ENCODE measurements around the gene NUCKS1.

DNA sequence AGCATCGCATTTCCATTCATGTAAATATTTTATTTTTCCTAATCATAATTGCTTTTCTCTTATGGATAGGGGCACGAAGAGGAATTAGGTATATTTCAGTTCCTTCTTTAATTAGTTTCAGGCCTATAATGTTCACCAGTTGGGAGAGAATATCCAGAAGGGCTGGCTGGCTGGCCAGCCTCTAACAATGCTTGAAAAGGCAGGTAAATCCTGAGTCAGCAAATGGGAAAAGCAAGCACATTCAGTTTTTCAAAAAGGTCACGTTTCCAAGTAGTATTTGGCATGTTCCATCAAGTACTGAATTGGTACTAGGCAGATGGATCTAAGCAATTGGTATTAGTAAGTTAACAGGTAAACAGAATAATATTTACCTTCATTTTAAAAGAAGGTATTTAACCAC lies 17.3 kb upstream of the NUCKS1 start:
- TF ChIP-seq, protein P1, sequence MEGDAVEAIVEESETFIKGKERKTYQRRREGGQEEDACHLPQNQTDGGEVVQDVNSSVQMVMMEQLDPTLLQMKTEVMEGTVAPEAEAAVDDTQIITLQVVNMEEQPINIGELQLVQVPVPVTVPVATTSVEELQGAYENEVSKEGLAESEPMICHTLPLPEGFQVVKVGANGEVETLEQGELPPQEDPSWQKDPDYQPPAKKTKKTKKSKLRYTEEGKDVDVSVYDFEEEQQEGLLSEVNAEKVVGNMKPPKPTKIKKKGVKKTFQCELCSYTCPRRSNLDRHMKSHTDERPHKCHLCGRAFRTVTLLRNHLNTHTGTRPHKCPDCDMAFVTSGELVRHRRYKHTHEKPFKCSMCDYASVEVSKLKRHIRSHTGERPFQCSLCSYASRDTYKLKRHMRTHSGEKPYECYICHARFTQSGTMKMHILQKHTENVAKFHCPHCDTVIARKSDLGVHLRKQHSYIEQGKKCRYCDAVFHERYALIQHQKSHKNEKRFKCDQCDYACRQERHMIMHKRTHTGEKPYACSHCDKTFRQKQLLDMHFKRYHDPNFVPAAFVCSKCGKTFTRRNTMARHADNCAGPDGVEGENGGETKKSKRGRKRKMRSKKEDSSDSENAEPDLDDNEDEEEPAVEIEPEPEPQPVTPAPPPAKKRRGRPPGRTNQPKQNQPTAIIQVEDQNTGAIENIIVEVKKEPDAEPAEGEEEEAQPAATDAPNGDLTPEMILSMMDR (IDR thresholded peaks at IDR 0.05), result no peak
- TF ChIP-seq, protein P2, sequence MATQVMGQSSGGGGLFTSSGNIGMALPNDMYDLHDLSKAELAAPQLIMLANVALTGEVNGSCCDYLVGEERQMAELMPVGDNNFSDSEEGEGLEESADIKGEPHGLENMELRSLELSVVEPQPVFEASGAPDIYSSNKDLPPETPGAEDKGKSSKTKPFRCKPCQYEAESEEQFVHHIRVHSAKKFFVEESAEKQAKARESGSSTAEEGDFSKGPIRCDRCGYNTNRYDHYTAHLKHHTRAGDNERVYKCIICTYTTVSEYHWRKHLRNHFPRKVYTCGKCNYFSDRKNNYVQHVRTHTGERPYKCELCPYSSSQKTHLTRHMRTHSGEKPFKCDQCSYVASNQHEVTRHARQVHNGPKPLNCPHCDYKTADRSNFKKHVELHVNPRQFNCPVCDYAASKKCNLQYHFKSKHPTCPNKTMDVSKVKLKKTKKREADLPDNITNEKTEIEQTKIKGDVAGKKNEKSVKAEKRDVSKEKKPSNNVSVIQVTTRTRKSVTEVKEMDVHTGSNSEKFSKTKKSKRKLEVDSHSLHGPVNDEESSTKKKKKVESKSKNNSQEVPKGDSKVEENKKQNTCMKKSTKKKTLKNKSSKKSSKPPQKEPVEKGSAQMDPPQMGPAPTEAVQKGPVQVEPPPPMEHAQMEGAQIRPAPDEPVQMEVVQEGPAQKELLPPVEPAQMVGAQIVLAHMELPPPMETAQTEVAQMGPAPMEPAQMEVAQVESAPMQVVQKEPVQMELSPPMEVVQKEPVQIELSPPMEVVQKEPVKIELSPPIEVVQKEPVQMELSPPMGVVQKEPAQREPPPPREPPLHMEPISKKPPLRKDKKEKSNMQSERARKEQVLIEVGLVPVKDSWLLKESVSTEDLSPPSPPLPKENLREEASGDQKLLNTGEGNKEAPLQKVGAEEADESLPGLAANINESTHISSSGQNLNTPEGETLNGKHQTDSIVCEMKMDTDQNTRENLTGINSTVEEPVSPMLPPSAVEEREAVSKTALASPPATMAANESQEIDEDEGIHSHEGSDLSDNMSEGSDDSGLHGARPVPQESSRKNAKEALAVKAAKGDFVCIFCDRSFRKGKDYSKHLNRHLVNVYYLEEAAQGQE (IDR thresholded peaks at IDR 0.05; ENCODE audit: insufficient read depth in 1 of 2, low read depth in 2 of 2, low read length in 1 of 2), result no peak
- TF ChIP-seq POLR2AphosphoS5 (IDR thresholded peaks at IDR 0.05; ENCODE audit: low read depth, low read length) (no peak), SIN3A (IDR thresholded peaks at IDR 0.05; ENCODE audit: borderline replicate concordance, insufficient read depth, low read depth, low read length) (no peak)
